AG10803 (cell line): Measurements from ENCODE around the gene CPSF3.

Experiments used
- DNase-seq: peaks from one replicate; pipeline ENCODE4 v3.0.0; 2010; ENCODE audit warnings: low read depth
- H3K4me3 ChIP-seq: 2 replicates; pipeline ENCODE4 v1.5.1; 2011; ENCODE audit warnings: mild to moderate bottlenecking, low read length, control low read depth
- CTCF ChIP-seq: conservative IDR thresholded peaks from 2 replicates; pipeline ENCODE4 v1.5.1; 2011; ENCODE audit warnings: mild to moderate bottlenecking, low read length, control low read depth, inconsistent platforms

The CPSF3 gene

GRCh38 chr2:9422321-9423099, 944 bp upstream of the CPSF3 start:
- H3K4me3 ChIP-seq, result peak overlapping the region; percentile 98
- no peak for TF ChIP-seq CTCF
- peak; percentile 35 for DNase-seq

GRCh38 chr2:9423922-9424272, 443 bp downstream of the CPSF3 start:
- DNase-seq, result peak; percentile 22
- TF ChIP-seq CTCF, result no peak

GRCh38 chr2:9424447-9425164, 1.2 kb downstream of the CPSF3 start:
- no peak for DNase-seq
- H3K4me3 ChIP-seq, result peak overlapping the region; percentile 98
- TF ChIP-seq CTCF, result no peak

More at GRCh38 chr2:9423922-9424272, 443 bp downstream of the CPSF3 start:
- peak overlapping the region; percentile 98 for H3K4me3 ChIP-seq

GRCh38 chr2:9428965-9429577, 5.6 kb downstream of the CPSF3 start:
- DNase-seq, result no peak
- H3K4me3 ChIP-seq, result no peak overlapping the region
- TF ChIP-seq CTCF, result no peak

- peak; percentile 21 for DNase-seq
- no peak for TF ChIP-seq CTCF
- no peak overlapping the region for H3K4me3 ChIP-seq
Observed at GRCh38 chr2:9430316-9431293, 7.2 kb downstream of the CPSF3 start.

GRCh38 chr2:9434489-9434888, 11.0 kb downstream of the CPSF3 start:
- no peak for TF ChIP-seq CTCF
- H3K4me3 ChIP-seq, result no peak overlapping the region
- DNase-seq, result no peak
